DOHH2 (cell line): Measurements from ENCODE around the gene ORC3.

Source experiments
- CTCF ChIP-seq: fragments of 200-600 bp; sonication (generic); IDR thresholded peaks from one replicate; pipeline ENCODE4 v1.5.1; 2014; ENCODE audit warnings: antibody characterized with exemption, mild to moderate bottlenecking, low read depth, low read length; ENCODE audit not compliant: poor library complexity, severe bottlenecking
- EZH2phosphoT487 ChIP-seq: fragments of 200-600 bp; sonication (generic); IDR thresholded peaks from 2 replicates; pipeline ENCODE4 v1.6.1; 2017; ENCODE audit warnings: borderline replicate concordance, mild to moderate bottlenecking, antibody characterized with exemption, low read length, moderate library complexity, mixed read lengths

- TF ChIP-seq CTCF (no peak), EZH2phosphoT487 (no peak)
Measured at GRCh38 chr6:87558446-87558845, 31.5 kb upstream of the ORC3 start.
